NCI-H2107 treated with DMSO at 0.1 percent for 48 hours (cell line): ENCODE measurements around the gene ZC3H7B.
"Not testable (repeated sequence)": the region's sequence is repeated elsewhere in the genome, so short reads cannot be mapped to it uniquely, and the experiment has no call there.

ENCODE experiments used
- DNase-seq: peaks from one replicate; lab custom pipeline; 2025; ENCODE audit not compliant: unreplicated experiment; lab: John Stamatoyannopoulos, UW

Gene ZC3H7B

GRCh38 chr22:41285441-41285819 is 15.9 kb upstream of the ZC3H7B start:
- no peak for DNase-seq

- peak; percentile 93 for DNase-seq
Measured at GRCh38 chr22:41285820-41286638, 15.3 kb upstream of the ZC3H7B start, which contains the start of gene RANGAP1. TSS of gene RANGAP1 (minus strand) at chr22:41286187. CDS start at chr22:41281044, 5,143 bp downstream.

GRCh38 chr22:41286639-41287091 is 14.7 kb upstream of the ZC3H7B start:
- no peak for DNase-seq

- peak; percentile 10 for DNase-seq
Measured at GRCh38 chr22:41288245-41288946, 12.9 kb upstream of the ZC3H7B start.

- DNase-seq: no peak
Measured at GRCh38 chr22:41289671-41290070, 11.7 kb upstream of the ZC3H7B start.

GRCh38 chr22:41290262-41291221 is 10.8 kb upstream of the ZC3H7B start:
- DNase-seq: no peak

- not testable (repeated sequence) for DNase-seq
Measured at GRCh38 chr22:41294816-41295215, 6.5 kb upstream of the ZC3H7B start.

GRCh38 chr22:41296826-41297667 is 4.3 kb upstream of the ZC3H7B start:
- DNase-seq: no peak

- DNase-seq: no peak
Measured at GRCh38 chr22:41300661-41301060, 664 bp upstream of the ZC3H7B start.

GRCh38 chr22:41302021-41302767 is 869 bp downstream of the ZC3H7B start:
- DNase-seq: no peak

GRCh38 chr22:41302811-41303210 is 1.5 kb downstream of the ZC3H7B start:
- DNase-seq: no peak

GRCh38 chr22:41305646-41306045 is 4.3 kb downstream of the ZC3H7B start:
- no peak for DNase-seq

- no peak for DNase-seq
Measured at GRCh38 chr22:41308054-41308453, 6.7 kb downstream of the ZC3H7B start.

- no peak for DNase-seq
Measured at GRCh38 chr22:41308544-41308947, 7.2 kb downstream of the ZC3H7B start.

GRCh38 chr22:41310336-41310735 is 9.0 kb downstream of the ZC3H7B start:
- DNase-seq: no peak

- no peak for DNase-seq
Measured at GRCh38 chr22:41311487-41311886, 10.2 kb downstream of the ZC3H7B start.

- no peak for DNase-seq
Measured at GRCh38 chr22:41314821-41315220, 13.5 kb downstream of the ZC3H7B start.

- DNase-seq: no peak
Measured at GRCh38 chr22:41315586-41315985, 14.3 kb downstream of the ZC3H7B start.

GRCh38 chr22:41320416-41321240 is 19.3 kb downstream of the ZC3H7B start:
- DNase-seq: no peak
